Peyer's patch (tissue), 4 donors: ENCODE data around the gene MAST4.

Source experiments
- POLR2A ChIP-seq, 2 donors: fragments of 450-650 bp; IDR thresholded peaks; one replicate each; pipeline ENCODE4 v1.5.1; 2017; ENCODE audit warnings: antibody characterized with exemption in 2 of 2, mild to moderate bottlenecking in 2 of 2, moderate library complexity in 2 of 2
- TF ChIP-seq, protein P1 (sequence below), 6 experiments: fragments of 450-650 bp in 4 of 6; fragments of 200-600 bp in 2 of 6; sonication (generic) in 1 of 6; IDR thresholded peaks; one replicate each; pipeline ENCODE4 v1.5.1; 2017 to 2019; ENCODE audit warnings: antibody characterized with exemption in 6 of 6, mild to moderate bottlenecking in 3 of 6, moderate library complexity in 1 of 6

DNA sequence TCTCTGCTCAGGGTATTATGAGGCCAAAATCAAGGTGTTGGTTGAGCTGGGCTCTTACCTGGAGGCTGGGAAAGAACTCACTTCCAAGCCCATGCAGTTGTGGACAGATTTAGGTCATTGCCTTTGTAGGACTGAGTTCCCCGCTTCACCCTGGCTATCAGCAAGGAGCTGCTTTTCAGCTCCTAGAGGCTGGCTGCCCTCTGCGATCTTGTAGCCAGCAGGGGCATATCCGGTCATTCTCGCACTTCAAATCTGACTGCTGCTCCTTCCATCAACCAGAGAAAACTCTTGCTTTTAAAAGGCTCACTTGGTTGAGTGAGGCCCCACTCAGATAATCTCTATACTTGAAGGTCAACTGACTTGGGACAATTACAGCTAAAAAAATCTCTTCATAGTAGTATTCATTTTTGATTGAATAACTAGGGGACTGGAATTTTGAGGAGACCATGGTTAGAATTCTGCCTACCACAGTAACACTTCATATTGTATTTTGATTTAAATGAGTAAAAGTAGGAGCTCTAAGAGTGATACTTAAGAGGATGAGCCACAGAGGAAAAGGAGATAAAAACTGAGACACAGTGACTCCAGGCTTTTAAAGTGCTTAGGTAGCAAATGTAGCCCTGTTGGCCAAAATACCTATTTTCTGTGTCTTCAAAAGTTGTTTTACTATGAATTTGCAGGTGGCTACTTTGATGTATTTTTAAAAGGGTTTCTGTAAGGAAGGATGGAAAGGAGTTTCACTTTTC is 463.0 kb downstream of the MAST4 start:
- TF ChIP-seq, protein P1, sequence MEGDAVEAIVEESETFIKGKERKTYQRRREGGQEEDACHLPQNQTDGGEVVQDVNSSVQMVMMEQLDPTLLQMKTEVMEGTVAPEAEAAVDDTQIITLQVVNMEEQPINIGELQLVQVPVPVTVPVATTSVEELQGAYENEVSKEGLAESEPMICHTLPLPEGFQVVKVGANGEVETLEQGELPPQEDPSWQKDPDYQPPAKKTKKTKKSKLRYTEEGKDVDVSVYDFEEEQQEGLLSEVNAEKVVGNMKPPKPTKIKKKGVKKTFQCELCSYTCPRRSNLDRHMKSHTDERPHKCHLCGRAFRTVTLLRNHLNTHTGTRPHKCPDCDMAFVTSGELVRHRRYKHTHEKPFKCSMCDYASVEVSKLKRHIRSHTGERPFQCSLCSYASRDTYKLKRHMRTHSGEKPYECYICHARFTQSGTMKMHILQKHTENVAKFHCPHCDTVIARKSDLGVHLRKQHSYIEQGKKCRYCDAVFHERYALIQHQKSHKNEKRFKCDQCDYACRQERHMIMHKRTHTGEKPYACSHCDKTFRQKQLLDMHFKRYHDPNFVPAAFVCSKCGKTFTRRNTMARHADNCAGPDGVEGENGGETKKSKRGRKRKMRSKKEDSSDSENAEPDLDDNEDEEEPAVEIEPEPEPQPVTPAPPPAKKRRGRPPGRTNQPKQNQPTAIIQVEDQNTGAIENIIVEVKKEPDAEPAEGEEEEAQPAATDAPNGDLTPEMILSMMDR (IDR thresholded peaks at IDR 0.05): no peak
- TF ChIP-seq POLR2A (IDR thresholded peaks at IDR 0.05): no peak
